C4-2B (cell line): Measurements from ENCODE around the gene ADCY2.

Experiments used
- H3K27ac ChIP-seq: fragments of 450-650 bp; 2 replicates; pipeline ENCODE4 v1.5.1; 2017
- CTCF ChIP-seq: fragments of 450-650 bp; conservative IDR thresholded peaks from 2 replicates; pipeline ENCODE4 v1.5.1; 2017; ENCODE audit warnings: mild to moderate bottlenecking
- ZFX ChIP-seq: fragments of 450-650 bp; IDR thresholded peaks from 2 replicates; pipeline ENCODE4 v1.6.1; 2017

The ADCY2 gene

GRCh38 chr5:7763621-7764072 lies 367.7 kb downstream of the ADCY2 start:
- H3K27ac ChIP-seq: no peak overlapping the region
- TF ChIP-seq ZFX (no peak), CTCF (no peak)

GRCh38 chr5:7764452-7764851 lies 368.5 kb downstream of the ADCY2 start:
- H3K27ac ChIP-seq: no peak overlapping the region
- no peak for TF ChIP-seq ZFX
- no peak for TF ChIP-seq CTCF

- no peak overlapping the region for H3K27ac ChIP-seq
- TF ChIP-seq ZFX: no peak
- TF ChIP-seq CTCF: no peak
Observed at GRCh38 chr5:7770436-7770835, 374.5 kb downstream of the ADCY2 start.

- no peak overlapping the region for H3K27ac ChIP-seq
- no peak for TF ChIP-seq CTCF
- no peak for TF ChIP-seq ZFX
Observed at GRCh38 chr5:7772141-7772540, 376.2 kb downstream of the ADCY2 start.

GRCh38 chr5:7773178-7773577 lies 377.2 kb downstream of the ADCY2 start:
- TF ChIP-seq CTCF (no peak), ZFX (no peak)
- no peak overlapping the region for H3K27ac ChIP-seq

GRCh38 chr5:7776442-7776841 lies 380.5 kb downstream of the ADCY2 start:
- H3K27ac ChIP-seq: no peak overlapping the region
- TF ChIP-seq ZFX: no peak
- no peak for TF ChIP-seq CTCF

GRCh38 chr5:7779019-7780005 lies 383.4 kb downstream of the ADCY2 start:
- TF ChIP-seq ZFX (no peak), CTCF (no peak)
- no peak overlapping the region for H3K27ac ChIP-seq
